Fibroblast of skin of scalp (primary cell): ENCODE data around the gene FAM3D. TPM values are rescaled to one million over a fixed set of nuclear protein-coding genes. Genes with fewer than 3 reads are reported as not detected.
"Not testable (repeated sequence)": the region's sequence is repeated elsewhere in the genome, so short reads cannot be mapped to it uniquely, and the experiment has no call there.

Source experiments
- DNase-seq: peaks from one replicate; pipeline ENCODE4 v3.0.0-alpha.2; 2013
- polyA plus RNA-seq, 2 experiments: library from polyadenylated mRNA; unstranded; fragments of 120-200 nt; gene quantifications; one replicate each; pipeline ENCODE4 v1.2.1, GENCODE V29; 2013; ENCODE audit not compliant: insufficient read length in 2 of 2

The FAM3D gene
- not detected for polyA plus RNA-seq (2013, experiment 1 of 2; ENCODE audit: insufficient read length)
- polyA plus RNA-seq (2013, experiment 2 of 2; ENCODE audit: insufficient read length): not detected

- no peak for DNase-seq
Measured at GRCh38 chr3:58666683-58667082, at the start of gene FAM3D. Gene FAM3D (minus strand): TSS chr3:58666774. CDS start chr3:58655563, 11,211 bp downstream.

- DNase-seq: no peak
Measured at GRCh38 chr3:58713715-58714401, 47.3 kb upstream of the FAM3D start.

GRCh38 chr3:58711871-58712270 lies 45.3 kb upstream of the FAM3D start:
- no peak for DNase-seq

GRCh38 chr3:58708983-58709382 lies 42.4 kb upstream of the FAM3D start:
- not testable (repeated sequence) for DNase-seq

GRCh38 chr3:58708116-58708791 lies 41.7 kb upstream of the FAM3D start:
- no peak for DNase-seq

- DNase-seq: no peak
Measured at GRCh38 chr3:58707390-58707930, 40.9 kb upstream of the FAM3D start.

GRCh38 chr3:58706395-58707167 lies 40.0 kb upstream of the FAM3D start:
- no peak for DNase-seq

GRCh38 chr3:58704745-58705144 lies 38.2 kb upstream of the FAM3D start:
- no peak for DNase-seq

- DNase-seq: not testable (repeated sequence)
Measured at GRCh38 chr3:58704304-58704703, 37.7 kb upstream of the FAM3D start.

- no peak for DNase-seq
Measured at GRCh38 chr3:58698246-58698645, 31.7 kb upstream of the FAM3D start.

GRCh38 chr3:58697561-58697960 lies 31.0 kb upstream of the FAM3D start:
- no peak for DNase-seq

GRCh38 chr3:58696813-58697212 lies 30.2 kb upstream of the FAM3D start:
- DNase-seq: not testable (repeated sequence)

GRCh38 chr3:58696093-58696492 lies 29.5 kb upstream of the FAM3D start:
- DNase-seq: no peak

GRCh38 chr3:58695284-58695683 lies 28.7 kb upstream of the FAM3D start:
- not testable (repeated sequence) for DNase-seq

- DNase-seq: no peak
Measured at GRCh38 chr3:58693940-58694850, 27.6 kb upstream of the FAM3D start.

- no peak for DNase-seq
Measured at GRCh38 chr3:58692484-58692883, 25.9 kb upstream of the FAM3D start.

- no peak for DNase-seq
Measured at GRCh38 chr3:58691997-58692396, 25.4 kb upstream of the FAM3D start.

- DNase-seq: no peak
Measured at GRCh38 chr3:58690490-58690889, 23.9 kb upstream of the FAM3D start.

GRCh38 chr3:58688574-58688973 lies 22.0 kb upstream of the FAM3D start:
- DNase-seq: no peak

GRCh38 chr3:58686847-58687246 lies 20.3 kb upstream of the FAM3D start:
- DNase-seq: no peak

- DNase-seq: no peak
Measured at GRCh38 chr3:58685641-58686040, 19.1 kb upstream of the FAM3D start.

GRCh38 chr3:58683466-58683865 lies 16.9 kb upstream of the FAM3D start:
- DNase-seq: peak; percentile 59
